ENCODE data around the gene SSBP4.
"Not testable (repeated sequence)": the region's sequence is repeated elsewhere in the genome, so short reads cannot be mapped to it uniquely, and the experiment has no call there.

DNA sequence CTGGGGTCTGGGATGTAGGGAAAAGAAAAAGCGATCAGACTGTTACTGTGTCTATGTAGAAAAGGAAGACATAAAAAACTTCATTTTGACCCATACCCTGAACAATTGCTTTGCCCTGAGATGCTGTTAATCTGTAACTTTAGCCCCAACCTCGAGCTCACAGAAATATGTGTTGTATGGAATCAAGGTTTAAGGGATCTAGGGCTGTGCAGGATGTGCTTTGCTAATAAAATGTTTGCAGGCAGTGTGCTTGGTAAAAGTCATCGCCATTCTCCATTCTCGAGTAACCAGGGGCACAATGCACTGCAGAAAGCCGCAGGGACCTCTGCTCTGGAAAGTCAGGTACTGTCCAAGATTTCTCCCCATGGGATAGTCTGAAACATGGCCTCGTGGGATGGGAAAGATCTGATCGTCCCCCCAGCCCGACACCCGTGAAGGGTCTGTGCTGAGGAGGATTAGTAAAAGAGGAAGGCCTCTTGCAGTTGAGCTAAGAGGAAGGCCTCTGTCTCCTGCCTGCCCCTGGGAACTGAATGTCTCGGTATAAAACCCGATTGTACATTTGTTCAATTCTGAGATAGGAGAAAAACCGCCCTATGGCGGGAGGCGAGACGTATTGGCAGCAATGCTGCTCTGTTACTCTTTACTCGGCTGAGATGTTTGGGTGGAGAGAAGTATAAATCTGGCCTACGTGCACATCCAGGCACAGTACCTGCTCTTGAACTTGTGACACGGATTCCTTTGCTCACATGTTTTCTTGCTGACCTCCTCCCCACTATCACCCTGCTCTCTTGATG, 16.5 kb upstream of the SSBP4 start:
- not testable (repeated sequence) for TF ChIP-seq SRF (IDR thresholded peaks at IDR 0.05; ENCODE audit: low read depth); ZNF274 (IDR thresholded peaks at IDR 0.05; ENCODE audit: low read depth, low read length); EZH2 (IDR thresholded peaks at IDR 0.05); RAD21 (IDR thresholded peaks at IDR 0.05; ENCODE audit: low read depth)
- TF ChIP-seq, protein P1, sequence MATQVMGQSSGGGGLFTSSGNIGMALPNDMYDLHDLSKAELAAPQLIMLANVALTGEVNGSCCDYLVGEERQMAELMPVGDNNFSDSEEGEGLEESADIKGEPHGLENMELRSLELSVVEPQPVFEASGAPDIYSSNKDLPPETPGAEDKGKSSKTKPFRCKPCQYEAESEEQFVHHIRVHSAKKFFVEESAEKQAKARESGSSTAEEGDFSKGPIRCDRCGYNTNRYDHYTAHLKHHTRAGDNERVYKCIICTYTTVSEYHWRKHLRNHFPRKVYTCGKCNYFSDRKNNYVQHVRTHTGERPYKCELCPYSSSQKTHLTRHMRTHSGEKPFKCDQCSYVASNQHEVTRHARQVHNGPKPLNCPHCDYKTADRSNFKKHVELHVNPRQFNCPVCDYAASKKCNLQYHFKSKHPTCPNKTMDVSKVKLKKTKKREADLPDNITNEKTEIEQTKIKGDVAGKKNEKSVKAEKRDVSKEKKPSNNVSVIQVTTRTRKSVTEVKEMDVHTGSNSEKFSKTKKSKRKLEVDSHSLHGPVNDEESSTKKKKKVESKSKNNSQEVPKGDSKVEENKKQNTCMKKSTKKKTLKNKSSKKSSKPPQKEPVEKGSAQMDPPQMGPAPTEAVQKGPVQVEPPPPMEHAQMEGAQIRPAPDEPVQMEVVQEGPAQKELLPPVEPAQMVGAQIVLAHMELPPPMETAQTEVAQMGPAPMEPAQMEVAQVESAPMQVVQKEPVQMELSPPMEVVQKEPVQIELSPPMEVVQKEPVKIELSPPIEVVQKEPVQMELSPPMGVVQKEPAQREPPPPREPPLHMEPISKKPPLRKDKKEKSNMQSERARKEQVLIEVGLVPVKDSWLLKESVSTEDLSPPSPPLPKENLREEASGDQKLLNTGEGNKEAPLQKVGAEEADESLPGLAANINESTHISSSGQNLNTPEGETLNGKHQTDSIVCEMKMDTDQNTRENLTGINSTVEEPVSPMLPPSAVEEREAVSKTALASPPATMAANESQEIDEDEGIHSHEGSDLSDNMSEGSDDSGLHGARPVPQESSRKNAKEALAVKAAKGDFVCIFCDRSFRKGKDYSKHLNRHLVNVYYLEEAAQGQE (IDR thresholded peaks at IDR 0.05; ENCODE audit: low read depth): not testable (repeated sequence)

All from HCT116 (cell line).